ENCODE results near the gene EFNB2.

- TF ChIP-seq CTCF (IDR thresholded peaks at IDR 0.05) (no peak), POLR2A (IDR thresholded peaks at IDR 0.05) (no peak)
Measured at GRCh38 chr13:106532111-106532929, 3.1 kb downstream of the EFNB2 start.

All from body of pancreas (tissue), 4 donors.